HepG2 (cell line): ENCODE measurements around the gene DPP8. TPM values are rescaled to one million over a fixed set of nuclear protein-coding genes. Genes with fewer than 3 reads are reported as not detected.

Experiments
- IRF2 ChIP-seq: IDR thresholded peaks from 2 replicates; pipeline ENCODE4 v1.6.1; 2018; ENCODE audit warnings: missing genetic modification reagents, missing compliant biosample characterization
- JUN ChIP-seq: sonication (generic); formaldehyde crosslinking; IDR thresholded peaks from 2 replicates; pipeline ENCODE4 v1.4.0; 2020; ENCODE audit warnings: mild to moderate bottlenecking, missing genetic modification reagents
- MTF2 ChIP-seq: sonication (generic); formaldehyde crosslinking; IDR thresholded peaks from 2 replicates; pipeline ENCODE4 v1.5.0; 2020; ENCODE audit warnings: missing genetic modification reagents, borderline replicate concordance
- PTBP1 ChIP-seq: fragments of 200-400 bp; formaldehyde crosslinking; IDR thresholded peaks from 2 replicates; pipeline ENCODE4 v1.6.1; 2018; ENCODE audit warnings: low read length, low read depth; ENCODE audit not compliant: poor library complexity, severe bottlenecking
- RAD51 ChIP-seq: fragments of 450-650 bp; IDR thresholded peaks from 2 replicates; pipeline ENCODE4 v1.6.1; 2016; ENCODE audit warnings: borderline replicate concordance
- SP5 ChIP-seq: IDR thresholded peaks from 2 replicates; pipeline ENCODE4 v1.6.1; 2016; ENCODE audit warnings: low read depth, borderline replicate concordance
- SRF ChIP-seq: IDR thresholded peaks from 2 replicates; pipeline ENCODE4 v1.6.1; 2011; ENCODE audit warnings: mild to moderate bottlenecking, low read depth, low read length, moderate library complexity
- ZC3H4 ChIP-seq: sonication (generic); formaldehyde crosslinking; IDR thresholded peaks from 2 replicates; pipeline ENCODE4 v1.4.0; 2020; ENCODE audit warnings: missing genetic modification reagents, borderline replicate concordance
- ZNF253 ChIP-seq: sonication (generic); formaldehyde crosslinking; IDR thresholded peaks from 2 replicates; pipeline ENCODE4 v1.8.0; 2022; ENCODE audit warnings: mild to moderate bottlenecking, missing genetic modification reagents, borderline replicate concordance
- ZSCAN30 ChIP-seq: sonication (generic); formaldehyde crosslinking; IDR thresholded peaks from 2 replicates; pipeline ENCODE4 v1.5.0; 2020; ENCODE audit warnings: mild to moderate bottlenecking, missing genetic modification reagents
- polyA plus RNA-seq, 8 experiments: library from polyadenylated mRNA; depleted of rRNA in 3 of 8; stranded (reverse) in 7 of 8; unstranded in 1 of 8; fragments of >200 nt; fragmentation: Illumina TruSeq in 4 of 8; extraction: Trizol in 4 of 8; gene quantifications; 2 replicates each; pipeline versions ENCODE4 v1.2.1 to v1.2.3, GENCODE V29; 2011 to 2016; ENCODE audit warnings: low read depth in 4 of 8, missing spikeins in 1 of 8, mixed read lengths in 1 of 8; ENCODE audit not compliant: insufficient read depth in 1 of 8
- total RNA-seq, 5 experiments: library from RNA; depleted of rRNA; stranded (reverse); fragments of >200 nt; fragmentation: Illumina TruSeq; extraction: Trizol; gene quantifications; 2 replicates each; pipeline ENCODE4 v1.2.3, GENCODE V29; 2016; ENCODE audit warnings: low read depth in 1 of 5
- TF ChIP-seq, protein P1 (sequence below): sonication (generic); formaldehyde crosslinking; IDR thresholded peaks from 2 replicates; pipeline ENCODE4 v1.8.1; 2023; ENCODE audit warnings: mild to moderate bottlenecking, missing genetic modification reagents, borderline replicate concordance
- TF ChIP-seq, protein P2 (sequence below): sonication (generic); formaldehyde crosslinking; IDR thresholded peaks from 2 replicates; pipeline ENCODE4 v1.4.0; 2020; ENCODE audit warnings: missing genetic modification reagents, low read depth, mild to moderate bottlenecking, borderline replicate concordance
- TF ChIP-seq, protein P3 (sequence below): sonication (generic); formaldehyde crosslinking; IDR thresholded peaks from 2 replicates; pipeline ENCODE4 v1.4.0; 2020; ENCODE audit warnings: missing genetic modification reagents
- TF ChIP-seq, protein P4 (sequence below): sonication (generic); formaldehyde crosslinking; conservative IDR thresholded peaks from 2 replicates; pipeline ENCODE4 v1.8.0; 2022; ENCODE audit warnings: mild to moderate bottlenecking, moderate library complexity, missing genetic modification reagents
- TF ChIP-seq, protein P5 (sequence below): sonication (generic); formaldehyde crosslinking; IDR thresholded peaks from 2 replicates; pipeline ENCODE4 v1.5.0; 2020; ENCODE audit warnings: missing genetic modification reagents

Gene DPP8
- total and polyA plus RNA-seq, 2 of the 13 experiments (the other 11 are each of a cell fraction or from before 2014, with no cell fraction given) = 18.0 to 26.3 TPM

DNA sequence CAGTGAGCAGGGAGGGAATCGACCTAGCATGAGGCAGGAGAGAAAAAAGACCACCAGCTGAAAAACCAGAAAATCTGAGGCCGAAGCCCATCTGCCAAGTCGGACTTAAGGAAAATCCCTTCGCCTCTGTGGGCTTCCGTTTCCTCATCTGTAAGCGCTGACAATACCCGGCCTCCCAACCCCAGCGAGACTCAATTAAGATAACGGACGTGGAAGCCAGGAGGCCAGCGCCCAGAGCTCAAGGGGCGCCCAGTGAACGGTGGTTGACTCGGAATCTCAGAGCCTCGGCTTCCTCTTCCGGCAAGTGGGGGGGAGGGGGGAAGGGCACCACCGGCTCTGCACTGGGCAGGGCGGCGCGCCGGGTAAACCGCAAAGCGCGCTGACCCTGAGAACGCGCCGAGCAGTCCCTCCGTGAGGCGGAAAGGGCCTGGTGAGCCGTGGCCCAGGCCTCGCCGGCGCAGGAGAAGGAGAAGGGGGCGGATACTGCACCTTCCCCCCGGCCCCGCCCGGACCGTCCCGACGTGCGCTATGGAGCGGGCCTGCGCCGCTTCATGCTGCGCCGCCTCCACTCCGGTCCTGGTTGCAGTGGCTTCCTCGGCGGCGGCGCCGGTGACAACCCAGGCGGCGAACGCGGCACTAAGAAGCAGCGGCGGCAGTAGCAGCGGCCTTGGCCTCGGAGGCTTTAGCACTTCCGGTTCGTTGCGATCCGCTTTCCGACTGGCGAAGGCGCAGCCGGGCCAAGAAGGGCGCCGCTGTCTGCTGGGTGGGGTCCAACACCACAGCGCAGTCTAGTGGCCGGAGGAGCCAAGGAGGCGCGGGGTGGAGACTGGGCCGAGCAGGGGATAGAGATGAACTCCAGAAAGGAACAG, at the start of gene DPP8 (continued):
- TF ChIP-seq SRF (no peak), SP5 (no peak), MTF2 (CRISPR knock-in tag) (0 out of 2 replicates have a peak, but pooled peaks have one; percentile 14), PTBP1 (no peak), ZSCAN30 (CRISPR knock-in tag) (no peak), ZC3H4 (CRISPR knock-in tag) (no peak), ZNF253 (peak; percentile 81; the same call in 1 of the 2 replicates), JUN (CRISPR knock-in tag) (peak; percentile 56), IRF2 (peak; percentile 94), RAD51 (no peak)
- TF ChIP-seq, protein P1, sequence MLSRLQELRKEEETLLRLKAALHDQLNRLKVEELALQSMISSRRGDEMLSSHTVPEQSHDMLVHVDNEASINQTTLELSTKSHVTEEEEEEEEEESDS (CRISPR knock-in tag) = no peak; the same call in 1 of the 2 replicates
- TF ChIP-seq, protein P2, sequence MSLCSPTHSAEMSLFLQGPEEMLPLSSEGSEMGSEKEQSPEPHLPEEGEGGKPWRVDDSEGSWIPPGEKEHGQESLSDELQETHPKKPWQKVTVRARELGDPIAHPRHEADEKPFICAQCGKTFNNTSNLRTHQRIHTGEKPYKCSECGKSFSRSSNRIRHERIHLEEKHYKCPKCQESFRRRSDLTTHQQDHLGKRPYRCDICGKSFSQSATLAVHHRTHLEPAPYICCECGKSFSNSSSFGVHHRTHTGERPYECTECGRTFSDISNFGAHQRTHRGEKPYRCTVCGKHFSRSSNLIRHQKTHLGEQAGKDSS (CRISPR knock-in tag) = peak; percentile 69
- TF ChIP-seq, protein P3, sequence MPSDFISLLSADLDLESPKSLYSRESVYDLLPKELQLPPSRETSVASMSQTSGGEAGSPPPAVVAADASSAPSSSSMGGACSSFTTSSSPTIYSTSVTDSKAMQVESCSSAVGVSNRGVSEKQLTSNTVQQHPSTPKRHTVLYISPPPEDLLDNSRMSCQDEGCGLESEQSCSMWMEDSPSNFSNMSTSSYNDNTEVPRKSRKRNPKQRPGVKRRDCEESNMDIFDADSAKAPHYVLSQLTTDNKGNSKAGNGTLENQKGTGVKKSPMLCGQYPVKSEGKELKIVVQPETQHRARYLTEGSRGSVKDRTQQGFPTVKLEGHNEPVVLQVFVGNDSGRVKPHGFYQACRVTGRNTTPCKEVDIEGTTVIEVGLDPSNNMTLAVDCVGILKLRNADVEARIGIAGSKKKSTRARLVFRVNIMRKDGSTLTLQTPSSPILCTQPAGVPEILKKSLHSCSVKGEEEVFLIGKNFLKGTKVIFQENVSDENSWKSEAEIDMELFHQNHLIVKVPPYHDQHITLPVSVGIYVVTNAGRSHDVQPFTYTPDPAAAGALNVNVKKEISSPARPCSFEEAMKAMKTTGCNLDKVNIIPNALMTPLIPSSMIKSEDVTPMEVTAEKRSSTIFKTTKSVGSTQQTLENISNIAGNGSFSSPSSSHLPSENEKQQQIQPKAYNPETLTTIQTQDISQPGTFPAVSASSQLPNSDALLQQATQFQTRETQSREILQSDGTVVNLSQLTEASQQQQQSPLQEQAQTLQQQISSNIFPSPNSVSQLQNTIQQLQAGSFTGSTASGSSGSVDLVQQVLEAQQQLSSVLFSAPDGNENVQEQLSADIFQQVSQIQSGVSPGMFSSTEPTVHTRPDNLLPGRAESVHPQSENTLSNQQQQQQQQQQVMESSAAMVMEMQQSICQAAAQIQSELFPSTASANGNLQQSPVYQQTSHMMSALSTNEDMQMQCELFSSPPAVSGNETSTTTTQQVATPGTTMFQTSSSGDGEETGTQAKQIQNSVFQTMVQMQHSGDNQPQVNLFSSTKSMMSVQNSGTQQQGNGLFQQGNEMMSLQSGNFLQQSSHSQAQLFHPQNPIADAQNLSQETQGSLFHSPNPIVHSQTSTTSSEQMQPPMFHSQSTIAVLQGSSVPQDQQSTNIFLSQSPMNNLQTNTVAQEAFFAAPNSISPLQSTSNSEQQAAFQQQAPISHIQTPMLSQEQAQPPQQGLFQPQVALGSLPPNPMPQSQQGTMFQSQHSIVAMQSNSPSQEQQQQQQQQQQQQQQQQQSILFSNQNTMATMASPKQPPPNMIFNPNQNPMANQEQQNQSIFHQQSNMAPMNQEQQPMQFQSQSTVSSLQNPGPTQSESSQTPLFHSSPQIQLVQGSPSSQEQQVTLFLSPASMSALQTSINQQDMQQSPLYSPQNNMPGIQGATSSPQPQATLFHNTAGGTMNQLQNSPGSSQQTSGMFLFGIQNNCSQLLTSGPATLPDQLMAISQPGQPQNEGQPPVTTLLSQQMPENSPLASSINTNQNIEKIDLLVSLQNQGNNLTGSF (CRISPR knock-in tag) = 0 out of 2 replicates have a peak, but pooled peaks have one; percentile 58
- TF ChIP-seq, protein P4, sequence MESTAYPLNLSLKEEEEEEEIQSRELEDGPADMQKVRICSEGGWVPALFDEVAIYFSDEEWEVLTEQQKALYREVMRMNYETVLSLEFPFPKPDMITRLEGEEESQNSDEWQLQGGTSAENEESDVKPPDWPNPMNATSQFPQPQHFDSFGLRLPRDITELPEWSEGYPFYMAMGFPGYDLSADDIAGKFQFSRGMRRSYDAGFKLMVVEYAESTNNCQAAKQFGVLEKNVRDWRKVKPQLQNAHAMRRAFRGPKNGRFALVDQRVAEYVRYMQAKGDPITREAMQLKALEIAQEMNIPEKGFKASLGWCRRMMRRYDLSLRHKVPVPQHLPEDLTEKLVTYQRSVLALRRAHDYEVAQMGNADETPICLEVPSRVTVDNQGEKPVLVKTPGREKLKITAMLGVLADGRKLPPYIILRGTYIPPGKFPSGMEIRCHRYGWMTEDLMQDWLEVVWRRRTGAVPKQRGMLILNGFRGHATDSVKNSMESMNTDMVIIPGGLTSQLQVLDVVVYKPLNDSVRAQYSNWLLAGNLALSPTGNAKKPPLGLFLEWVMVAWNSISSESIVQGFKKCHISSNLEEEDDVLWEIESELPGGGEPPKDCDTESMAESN (CRISPR knock-in tag) = peak; percentile 93
- TF ChIP-seq, protein P5, sequence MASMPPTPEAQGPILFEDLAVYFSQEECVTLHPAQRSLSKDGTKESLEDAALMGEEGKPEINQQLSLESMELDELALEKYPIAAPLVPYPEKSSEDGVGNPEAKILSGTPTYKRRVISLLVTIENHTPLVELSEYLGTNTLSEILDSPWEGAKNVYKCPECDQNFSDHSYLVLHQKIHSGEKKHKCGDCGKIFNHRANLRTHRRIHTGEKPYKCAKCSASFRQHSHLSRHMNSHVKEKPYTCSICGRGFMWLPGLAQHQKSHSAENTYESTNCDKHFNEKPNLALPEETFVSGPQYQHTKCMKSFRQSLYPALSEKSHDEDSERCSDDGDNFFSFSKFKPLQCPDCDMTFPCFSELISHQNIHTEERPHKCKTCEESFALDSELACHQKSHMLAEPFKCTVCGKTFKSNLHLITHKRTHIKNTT (CRISPR knock-in tag) = no peak
